OCI-M2 (cell line): ENCODE results near the gene MIEF2.
"Not testable (repeated sequence)": the region's sequence is repeated elsewhere in the genome, so short reads cannot be mapped to it uniquely, and the experiment has no call there.

Experiments used
- DNase-seq: peaks from one replicate; lab custom pipeline; 2025; ENCODE audit not compliant: unreplicated experiment; lab: John Stamatoyannopoulos, UW

MIEF2 gene

GRCh38 chr17:18285296-18285695 is 24.8 kb downstream of the MIEF2 start:
- DNase-seq, result no peak

DNA sequence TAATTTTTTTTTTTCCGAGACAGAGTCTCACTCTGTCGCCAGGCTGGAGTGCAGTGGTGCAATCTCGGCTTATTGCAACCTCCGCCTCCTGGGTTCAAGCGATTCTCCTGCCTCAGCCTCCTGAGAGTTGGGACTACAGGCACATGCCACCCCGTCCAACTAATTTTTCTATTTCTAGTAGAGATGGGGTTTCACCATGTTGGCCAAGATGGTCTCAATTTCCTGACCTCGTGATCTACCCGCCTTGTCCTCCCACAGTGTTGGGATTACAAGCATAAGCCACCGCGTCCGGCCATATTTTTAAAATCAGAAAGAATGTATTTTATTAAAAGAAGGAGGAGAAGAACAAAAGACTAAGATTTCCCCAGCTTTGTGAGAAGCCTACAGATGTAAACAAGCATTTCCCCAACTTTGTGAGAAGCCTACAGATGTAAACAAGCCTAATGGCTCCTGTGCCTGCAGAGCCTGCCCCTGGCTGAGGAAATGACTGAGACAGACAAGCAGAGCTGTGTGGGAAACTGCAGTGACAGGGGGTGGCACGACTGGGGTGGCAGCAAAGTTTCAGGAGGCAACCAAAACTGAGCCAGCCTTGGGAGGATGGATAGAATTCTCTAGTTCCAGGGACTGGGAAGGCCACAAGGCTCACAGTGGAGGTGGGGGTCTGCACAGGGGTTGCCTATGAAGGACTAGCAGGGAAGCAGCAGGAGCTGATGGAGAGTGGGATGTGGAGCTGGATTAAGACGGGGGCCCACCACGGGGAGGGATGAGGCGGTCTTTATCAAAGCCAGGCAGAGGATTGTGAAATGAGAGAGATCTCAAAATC is 31.5 kb downstream of the MIEF2 start:
- DNase-seq, result no peak

- not testable (repeated sequence) for DNase-seq
These were observed 37.6 kb downstream of the MIEF2 start for GRCh38 chr17:18298061-18298460.

GRCh38 chr17:18300725-18301480 is 40.4 kb downstream of the MIEF2 start:
- no peak for DNase-seq

- not testable (repeated sequence) for DNase-seq
These were observed 42.7 kb downstream of the MIEF2 start for GRCh38 chr17:18303206-18303605.

- no peak for DNase-seq
These were observed 48.7 kb downstream of the MIEF2 start for GRCh38 chr17:18309202-18309601.

GRCh38 chr17:18314059-18314730 is 53.7 kb downstream of the MIEF2 start:
- DNase-seq, result no peak

- peak; percentile 65 for DNase-seq
These were observed 54.5 kb downstream of the MIEF2 start, which contains the start of the genes SMCR8 and TOP3A for GRCh38 chr17:18314731-18315561. SMCR8 (plus strand) TSS chr17:18315293; CDS start chr17:18315790, 497 bp downstream. TOP3A (minus strand) TSS chr17:18314994; CDS start chr17:18314778, 216 bp downstream.

GRCh38 chr17:18315562-18315922 is 55.1 kb downstream of the MIEF2 start:
- no peak for DNase-seq

- no peak for DNase-seq
These were observed 55.5 kb downstream of the MIEF2 start for GRCh38 chr17:18315961-18316360.
